NCI-H1694 (cell line): ENCODE results near the gene C16orf95.
A peak's percentile ranks its signal among the peaks of the same experiment; 100 is the strongest.

Experiments used
- DNase-seq: peaks from one replicate; lab custom pipeline; 2025; lab: John Stamatoyannopoulos, UW

The C16orf95 gene

GRCh38 chr16:87332150-87332549 lies 15.0 kb upstream of the C16orf95 start:
- DNase-seq = no peak

DNA sequence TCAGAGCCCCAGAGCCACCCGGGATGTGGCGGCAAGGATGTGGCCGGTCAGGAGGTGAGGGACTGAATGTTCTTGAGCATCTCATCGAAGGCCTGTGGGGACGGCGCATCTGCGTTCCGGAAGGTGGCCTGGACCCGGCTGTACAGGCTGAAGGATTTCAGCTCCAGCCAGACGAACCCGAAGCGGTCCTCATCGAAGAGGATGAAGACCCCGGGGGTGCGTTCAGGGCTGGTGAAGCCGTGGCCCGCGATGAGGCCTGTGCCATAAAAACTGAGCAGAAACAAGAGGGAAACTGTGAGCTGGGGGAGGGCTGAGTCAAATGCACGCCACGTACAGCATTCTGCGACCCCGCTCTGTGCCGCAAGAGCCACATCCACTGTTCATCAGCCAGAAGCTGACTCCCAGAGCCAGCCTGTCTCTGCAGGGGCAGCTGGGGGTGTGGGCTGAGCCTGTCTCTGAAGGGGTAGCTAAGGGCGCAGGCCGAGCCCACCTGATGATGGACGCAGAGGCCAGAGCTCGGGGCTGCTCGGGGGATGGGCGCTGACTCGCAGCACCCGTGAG lies 14.1 kb upstream of the C16orf95 start:
- no peak for DNase-seq

- DNase-seq = no peak
These were observed 13.5 kb upstream of the C16orf95 start for GRCh38 chr16:87330646-87331045.

- no peak for DNase-seq
These were observed 13.0 kb upstream of the C16orf95 start for GRCh38 chr16:87330257-87330624.

GRCh38 chr16:87329436-87330256 lies 12.5 kb upstream of the C16orf95 start:
- DNase-seq = no peak

GRCh38 chr16:87328846-87329245 lies 11.7 kb upstream of the C16orf95 start:
- DNase-seq = no peak

- DNase-seq = no peak
These were observed 10.8 kb upstream of the C16orf95 start for GRCh38 chr16:87327798-87328495.

DNA sequence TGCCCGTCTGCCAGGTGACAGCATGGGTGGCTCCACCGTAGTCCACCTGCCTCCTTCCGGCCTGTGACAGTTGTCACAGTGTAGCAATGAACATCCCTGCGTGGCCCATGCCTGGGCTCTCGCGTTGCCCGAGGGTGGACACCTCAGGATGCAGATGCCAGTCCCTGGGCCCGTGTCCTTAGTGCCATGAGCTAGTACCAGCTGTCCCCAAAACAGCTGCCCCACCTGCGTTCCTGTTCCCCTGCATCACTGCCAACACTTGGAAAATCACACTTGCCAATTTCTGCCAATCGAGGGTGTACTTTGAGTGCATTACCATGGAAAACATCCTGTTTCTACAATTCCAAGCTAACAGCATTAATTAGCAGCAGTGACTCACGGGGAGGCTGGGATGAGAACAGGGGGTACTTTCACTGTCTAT lies 9.0 kb upstream of the C16orf95 start:
- DNase-seq = no peak

DNA sequence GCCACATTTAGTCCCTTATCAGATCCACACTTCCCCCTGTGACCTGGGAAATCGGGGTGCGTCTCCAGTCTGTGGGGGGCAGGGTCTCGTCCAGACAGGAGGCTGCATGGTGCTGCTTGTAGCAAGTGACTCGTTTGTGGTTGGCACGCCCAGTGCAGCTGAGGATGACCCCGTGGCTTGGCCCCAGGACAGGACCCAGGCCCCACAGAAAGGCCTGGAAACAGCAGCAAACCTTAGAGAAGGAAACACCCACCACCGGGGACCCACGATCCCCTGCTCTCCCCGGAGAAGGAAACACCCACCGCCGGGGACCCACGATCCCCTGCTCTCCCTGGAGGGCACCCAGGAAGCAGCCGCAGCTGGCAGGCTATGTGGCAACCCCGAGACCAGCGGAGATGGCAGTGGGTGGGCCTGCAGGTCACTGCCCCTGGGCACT lies 8.2 kb upstream of the C16orf95 start:
- no peak for DNase-seq

DNA sequence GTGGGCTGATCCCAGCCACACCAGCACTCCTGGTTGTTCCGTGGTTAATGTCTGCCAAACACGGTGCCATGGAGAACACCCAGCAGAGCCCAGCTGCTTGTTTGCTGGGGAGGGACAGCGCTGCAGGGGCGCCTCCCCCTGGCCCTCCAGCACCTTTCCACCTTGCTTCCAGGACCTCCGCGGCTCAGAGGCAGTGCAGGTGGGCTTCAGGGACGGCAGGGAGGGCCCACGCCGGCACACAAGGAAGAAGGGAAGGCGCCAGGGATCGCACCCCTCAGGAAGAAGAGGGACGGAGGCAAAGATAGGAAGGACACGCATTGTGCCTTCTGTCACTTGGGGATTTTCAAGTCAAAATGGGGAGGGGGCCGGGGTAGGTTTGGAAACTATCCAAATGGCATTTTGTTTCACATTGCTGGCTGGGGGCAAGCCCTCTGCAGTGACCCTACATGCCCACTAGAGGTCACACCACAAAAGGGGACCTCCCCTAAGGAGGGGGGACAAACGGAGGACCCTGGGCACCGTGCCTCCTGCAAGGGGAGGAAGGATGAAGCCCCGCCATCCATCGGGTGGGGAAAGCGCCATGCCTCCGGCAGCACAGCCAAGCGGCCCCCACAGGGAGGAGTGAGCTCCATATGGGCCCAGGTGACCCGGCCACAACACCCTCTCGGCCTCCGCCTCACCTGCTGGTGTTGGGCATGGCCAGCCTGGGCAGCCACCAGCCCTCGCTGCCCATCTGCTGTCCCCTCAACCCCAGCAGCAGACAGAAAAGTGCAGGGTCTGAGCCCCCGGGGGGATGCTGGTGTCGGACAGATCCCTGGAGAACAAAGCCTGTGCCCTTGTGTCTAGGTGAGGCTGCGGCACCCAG lies 7.5 kb upstream of the C16orf95 start:
- DNase-seq = peak; percentile 41

GRCh38 chr16:87323727-87324410 lies 6.7 kb upstream of the C16orf95 start:
- no peak for DNase-seq

- DNase-seq = no peak
These were observed 5.9 kb upstream of the C16orf95 start for GRCh38 chr16:87322833-87323726.

DNA sequence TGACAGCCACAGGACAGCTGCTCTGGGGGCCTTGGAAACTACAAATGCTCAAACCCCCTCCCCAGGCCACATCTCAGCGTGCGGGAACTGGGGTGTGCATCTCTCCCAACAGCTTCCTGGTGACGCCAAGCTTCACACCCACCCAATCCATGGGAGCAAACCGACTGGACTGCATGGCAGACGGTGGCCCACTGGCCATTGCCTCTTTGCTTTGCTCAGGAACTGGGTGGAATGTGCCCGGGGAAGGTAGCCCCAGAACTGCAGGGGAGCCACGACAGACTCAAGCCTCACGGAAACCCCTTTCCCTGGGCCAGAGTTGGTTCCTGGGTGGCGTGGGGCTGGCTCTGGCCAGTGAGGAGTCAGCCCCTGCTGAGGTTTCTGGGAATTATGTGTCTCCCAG lies 5.2 kb upstream of the C16orf95 start:
- DNase-seq = no peak

DNA sequence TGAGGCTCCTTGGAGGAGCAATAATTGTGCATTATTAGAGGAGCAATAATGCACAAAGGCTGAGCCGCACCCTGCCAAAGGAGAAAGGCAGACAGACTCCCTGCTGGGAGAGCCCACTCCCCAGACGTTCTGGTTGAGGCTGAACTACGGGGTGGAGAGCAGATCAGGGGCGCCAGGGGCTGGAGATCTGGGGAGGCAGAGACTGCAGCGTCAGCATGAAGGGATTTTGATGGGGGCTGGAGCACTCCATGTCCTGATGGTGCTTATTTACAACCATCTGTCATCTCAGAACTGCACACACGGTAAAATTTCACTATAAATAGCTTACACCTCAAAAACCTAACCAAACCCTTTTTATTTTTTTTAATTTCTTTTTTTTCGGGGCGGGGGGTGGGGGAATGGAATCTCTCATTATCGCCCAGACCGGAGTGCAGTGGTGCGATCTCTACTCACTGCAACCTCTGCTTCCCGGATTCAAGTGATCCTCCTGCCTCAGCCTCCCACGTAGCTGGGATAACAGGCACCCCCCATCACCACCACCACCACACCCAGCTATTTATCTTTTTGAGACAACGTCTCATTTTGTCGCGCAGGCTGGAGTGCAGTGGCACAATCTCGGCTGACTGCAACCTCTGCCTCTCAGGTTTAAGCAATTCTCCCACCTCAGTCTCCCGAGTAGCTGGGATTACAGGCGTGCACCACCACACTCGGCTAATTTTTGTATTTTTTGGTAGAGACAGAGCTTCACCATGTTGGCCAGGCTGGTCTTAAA lies 4.3 kb upstream of the C16orf95 start:
- peak; percentile 56 for DNase-seq

DNA sequence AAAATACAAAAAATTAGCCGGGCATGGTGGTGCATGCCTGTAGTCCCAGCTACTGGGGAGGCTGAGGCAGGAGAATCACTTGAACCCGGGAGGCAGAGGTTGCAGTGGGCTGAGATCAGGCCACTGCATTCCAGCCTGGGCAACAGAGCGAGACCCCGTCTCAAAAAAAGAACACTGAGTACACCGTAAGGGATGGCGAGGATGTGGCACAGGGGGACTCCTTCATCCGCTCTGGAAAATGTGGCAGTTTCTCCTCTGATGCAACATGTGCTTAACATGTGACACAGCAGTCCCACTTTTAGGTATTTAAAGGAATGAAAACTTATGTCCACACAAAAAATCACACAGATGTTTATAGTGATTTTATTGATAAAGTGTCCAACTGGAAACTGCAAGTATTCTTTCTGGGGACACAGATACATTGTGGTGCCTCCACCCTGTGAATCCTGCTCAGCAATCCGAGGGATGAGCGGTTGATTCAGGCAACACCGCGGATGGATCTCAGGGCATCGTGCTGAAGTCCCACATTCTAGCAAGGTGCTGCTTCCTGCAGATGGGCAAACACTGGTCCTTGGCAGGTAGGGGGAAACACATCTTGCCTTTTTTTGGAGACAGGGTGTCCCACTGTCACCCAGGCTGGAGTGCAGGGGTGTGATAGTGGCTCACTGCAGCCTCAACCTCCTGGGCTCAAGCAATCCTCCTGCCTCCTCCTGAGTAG lies 3.5 kb upstream of the C16orf95 start:
- no peak for DNase-seq

GRCh38 chr16:87319997-87320491 lies 2.9 kb upstream of the C16orf95 start:
- no peak for DNase-seq

DNA sequence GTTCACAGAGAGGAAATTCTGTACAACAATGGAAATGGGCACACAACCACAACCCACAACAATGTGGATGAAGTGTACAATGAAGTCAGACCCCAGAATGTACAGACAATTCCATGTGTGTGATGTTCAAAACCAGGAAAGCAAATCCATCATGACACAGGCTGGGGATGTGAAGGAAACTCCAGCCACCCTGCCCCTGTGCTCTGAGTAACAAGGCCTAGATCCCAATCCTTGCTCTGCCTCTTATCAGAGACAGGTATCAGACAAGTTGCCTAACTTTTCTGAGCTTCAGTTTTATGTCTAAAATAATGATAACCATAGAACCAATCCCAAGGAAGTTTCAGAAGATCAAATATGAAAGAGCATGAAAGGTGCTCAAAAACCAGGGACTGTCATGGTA lies 1.8 kb upstream of the C16orf95 start:
- DNase-seq = no peak

GRCh38 chr16:87317750-87318644 lies 805 bp upstream of the C16orf95 start:
- no peak for DNase-seq
